GM19328 (cell line): ENCODE results near the gene APOL2.
"Not testable (repeated sequence)": the region's sequence is repeated elsewhere in the genome, so short reads cannot be mapped to it uniquely, and the experiment has no call there.

Experiments used
- ATAC-seq: cut with Tn5 transposase; IDR thresholded peaks from one replicate; pipeline ENCODE4 v1.9.1; 2021; ENCODE audit warnings: mild to moderate bottlenecking, moderate library complexity; ENCODE audit not compliant: unreplicated experiment

The APOL2 gene

GRCh38 chr22:36201630-36202319, 37.6 kb downstream of the APOL2 start, which contains the start of gene APOL4:
APOL4 (minus strand) TSS chr22:36201809; CDS start chr22:36201734, 75 bp downstream.
- no peak for ATAC-seq

GRCh38 chr22:36201025-36201424, 38.3 kb downstream of the APOL2 start:
- not testable (repeated sequence) for ATAC-seq

GRCh38 chr22:36199001-36199551, 40.3 kb downstream of the APOL2 start:
- no peak for ATAC-seq

- no peak for ATAC-seq
Observed at GRCh38 chr22:36198536-36198935, 40.8 kb downstream of the APOL2 start.

GRCh38 chr22:36197514-36198146, 41.7 kb downstream of the APOL2 start:
- no peak for ATAC-seq

GRCh38 chr22:36197065-36197440, 42.3 kb downstream of the APOL2 start:
- ATAC-seq, result no peak

GRCh38 chr22:36196254-36197064, 42.9 kb downstream of the APOL2 start:
- ATAC-seq, result no peak

- no peak for ATAC-seq
Observed at GRCh38 chr22:36194971-36195370, 44.4 kb downstream of the APOL2 start.

- no peak for ATAC-seq
Observed at GRCh38 chr22:36194385-36194784, 44.9 kb downstream of the APOL2 start.

GRCh38 chr22:36193577-36193976, 45.8 kb downstream of the APOL2 start:
- ATAC-seq, result no peak

- ATAC-seq, result no peak
Observed at GRCh38 chr22:36193171-36193570, 46.2 kb downstream of the APOL2 start.

- ATAC-seq, result no peak
Observed at GRCh38 chr22:36192542-36192941, 46.8 kb downstream of the APOL2 start.

- ATAC-seq, result no peak
Observed at GRCh38 chr22:36191106-36191836, 48.1 kb downstream of the APOL2 start.

GRCh38 chr22:36187862-36188261, 51.5 kb downstream of the APOL2 start:
- not testable (repeated sequence) for ATAC-seq

- no peak for ATAC-seq
Observed at GRCh38 chr22:36185828-36186624, 53.3 kb downstream of the APOL2 start.

GRCh38 chr22:36184433-36185025, 54.8 kb downstream of the APOL2 start:
- no peak for ATAC-seq

GRCh38 chr22:36183446-36183845, 55.9 kb downstream of the APOL2 start:
- ATAC-seq, result no peak

GRCh38 chr22:36182857-36183256, 56.5 kb downstream of the APOL2 start:
- no peak for ATAC-seq

GRCh38 chr22:36182056-36182455, 57.3 kb downstream of the APOL2 start:
- ATAC-seq, result no peak

GRCh38 chr22:36180928-36181327, 58.4 kb downstream of the APOL2 start:
- ATAC-seq, result no peak
